SHP77 (cell line): Measurements from ENCODE around the gene EGFL7.

Experiments
- DNase-seq, 2 experiments: peaks; one replicate each; lab custom pipeline; 2025; lab: John Stamatoyannopoulos, UW

EGFL7 gene

DNA sequence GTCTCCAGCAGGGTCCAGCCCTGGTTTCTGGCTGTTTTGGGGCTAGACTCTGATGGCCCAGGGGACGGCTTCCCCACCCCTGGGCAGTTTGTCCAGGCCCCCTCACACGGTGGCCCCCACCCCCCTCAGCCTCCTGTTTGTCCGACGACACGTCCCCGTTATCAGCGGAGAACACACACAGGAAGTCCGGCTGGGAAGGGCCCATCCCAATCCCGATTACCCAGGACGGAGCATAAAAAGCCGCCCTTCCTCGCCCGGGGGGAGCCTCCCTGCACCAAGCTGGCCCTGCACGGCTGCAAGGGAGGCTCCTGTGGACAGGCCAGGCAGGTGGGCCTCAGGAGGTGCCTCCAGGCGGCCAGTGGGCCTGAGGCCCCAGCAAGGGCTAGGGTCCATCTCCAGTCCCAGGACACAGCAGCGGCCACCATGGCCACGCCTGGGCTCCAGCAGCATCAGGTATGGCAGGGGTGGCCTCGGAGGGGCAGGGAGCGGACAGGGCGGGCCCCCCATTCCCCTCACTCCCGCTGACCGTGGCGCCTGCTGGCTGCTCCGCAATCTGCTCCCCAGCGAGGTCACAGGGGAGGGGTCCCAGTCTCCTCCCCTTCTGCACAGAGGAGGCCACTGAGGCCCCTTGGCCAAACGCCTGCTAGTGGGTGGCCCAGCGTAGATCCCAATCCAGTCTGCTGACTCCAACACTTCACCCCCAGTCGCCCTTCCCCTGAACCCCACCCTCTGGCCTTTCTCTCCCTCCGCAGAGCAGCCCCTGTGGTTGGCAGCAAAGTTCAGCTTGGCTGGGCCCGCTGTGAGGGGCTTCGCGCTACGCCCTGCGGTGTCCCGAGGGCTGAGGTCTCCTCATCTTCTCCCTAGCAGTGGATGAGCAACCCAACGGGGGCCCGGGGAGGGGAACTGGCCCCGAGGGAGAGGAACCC is at the start of gene EGFL7:
TSS of gene EGFL7 (plus strand) at position 261 of the 926 bp plus-strand sequence. CDS start 5,367 bp downstream, outside the sequence.
- DNase-seq = no peak

DNA sequence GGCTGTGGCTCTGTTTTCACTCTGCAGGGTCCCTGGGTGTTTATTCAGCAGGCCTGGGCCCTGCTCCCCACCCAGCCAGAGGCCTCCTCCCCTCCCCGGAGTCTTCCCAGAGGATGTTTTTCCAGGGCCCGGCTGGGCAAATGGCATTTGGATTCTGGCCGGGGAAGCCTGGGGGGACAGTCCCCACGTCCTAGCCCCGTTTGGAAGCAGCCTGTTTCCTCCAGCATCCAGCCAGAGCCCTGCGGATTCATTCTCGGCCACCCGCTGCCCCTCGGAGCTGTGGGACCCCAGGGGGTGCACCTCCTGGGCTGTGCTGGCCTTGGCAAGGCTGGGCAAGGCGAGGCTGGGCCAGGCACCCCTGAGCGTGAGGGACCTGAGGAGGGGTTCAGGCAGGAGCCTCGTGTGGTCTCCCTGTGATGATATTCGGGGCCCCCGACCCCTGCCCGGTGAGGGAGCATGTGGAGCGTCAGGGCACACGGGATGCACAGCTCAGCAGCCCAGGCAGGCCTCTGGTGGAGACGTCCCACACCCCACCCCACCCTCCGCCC is 48.8 kb upstream of the EGFL7 start:
- DNase-seq = no peak

DNA sequence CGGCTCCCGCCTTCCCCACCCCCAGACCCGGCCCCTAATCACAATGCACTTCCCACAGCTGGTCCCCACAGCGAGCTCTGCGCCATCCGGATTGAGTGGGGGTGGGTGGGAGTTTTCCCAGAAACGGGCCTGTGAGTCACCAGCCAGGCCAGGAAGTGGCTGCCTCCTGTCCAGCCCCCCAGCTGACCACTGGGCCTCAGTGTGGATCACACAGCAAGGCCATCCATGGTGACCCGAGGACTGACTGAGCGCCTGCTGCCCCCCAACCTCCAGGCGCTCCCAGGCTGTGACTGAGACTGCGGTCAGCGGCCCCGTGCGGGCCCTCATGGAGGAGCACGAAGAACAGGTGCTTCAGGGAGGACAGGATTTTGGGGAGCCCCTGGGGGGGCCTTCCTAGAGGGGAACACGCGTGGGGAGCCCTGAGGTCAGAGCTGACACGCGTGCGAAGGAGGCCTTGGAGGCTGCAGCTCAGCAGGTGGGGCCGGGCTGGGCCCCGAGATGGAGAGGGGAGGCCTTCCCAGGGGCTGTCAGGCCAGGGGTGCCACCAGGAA is 48.3 kb upstream of the EGFL7 start:
- no peak for DNase-seq

DNA sequence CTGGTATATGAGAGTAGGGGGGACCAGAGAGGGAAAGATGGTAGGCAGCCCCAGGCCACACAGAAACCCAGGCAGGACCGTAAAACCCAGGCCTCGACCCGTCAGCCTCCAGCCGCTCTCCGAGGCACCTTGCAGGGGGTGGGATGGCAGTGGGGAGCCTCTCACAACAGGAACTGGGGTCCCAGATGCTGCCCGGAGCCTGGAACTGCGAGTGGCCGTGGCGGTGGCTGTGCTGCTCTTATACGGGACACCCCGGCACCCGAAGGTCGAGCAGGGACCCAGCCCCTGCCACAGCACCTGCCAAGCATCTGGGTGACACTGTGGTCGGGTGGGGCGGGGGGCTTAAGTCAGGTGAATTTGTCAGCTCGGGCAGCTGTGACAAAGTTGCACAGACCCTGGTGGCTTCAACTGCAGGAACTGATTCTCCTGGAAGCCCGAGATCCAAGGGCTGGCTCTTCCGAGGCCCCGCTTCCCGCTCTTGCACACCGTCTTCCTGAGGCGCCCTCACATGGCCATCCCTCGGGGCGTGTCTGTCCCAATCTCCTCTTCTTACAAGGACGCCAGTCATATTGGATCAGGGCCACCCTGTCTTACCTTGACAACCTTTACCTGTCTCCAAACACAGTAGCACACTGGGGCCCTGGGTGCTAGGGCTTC is 47.6 kb upstream of the EGFL7 start:
- DNase-seq = no peak

DNA sequence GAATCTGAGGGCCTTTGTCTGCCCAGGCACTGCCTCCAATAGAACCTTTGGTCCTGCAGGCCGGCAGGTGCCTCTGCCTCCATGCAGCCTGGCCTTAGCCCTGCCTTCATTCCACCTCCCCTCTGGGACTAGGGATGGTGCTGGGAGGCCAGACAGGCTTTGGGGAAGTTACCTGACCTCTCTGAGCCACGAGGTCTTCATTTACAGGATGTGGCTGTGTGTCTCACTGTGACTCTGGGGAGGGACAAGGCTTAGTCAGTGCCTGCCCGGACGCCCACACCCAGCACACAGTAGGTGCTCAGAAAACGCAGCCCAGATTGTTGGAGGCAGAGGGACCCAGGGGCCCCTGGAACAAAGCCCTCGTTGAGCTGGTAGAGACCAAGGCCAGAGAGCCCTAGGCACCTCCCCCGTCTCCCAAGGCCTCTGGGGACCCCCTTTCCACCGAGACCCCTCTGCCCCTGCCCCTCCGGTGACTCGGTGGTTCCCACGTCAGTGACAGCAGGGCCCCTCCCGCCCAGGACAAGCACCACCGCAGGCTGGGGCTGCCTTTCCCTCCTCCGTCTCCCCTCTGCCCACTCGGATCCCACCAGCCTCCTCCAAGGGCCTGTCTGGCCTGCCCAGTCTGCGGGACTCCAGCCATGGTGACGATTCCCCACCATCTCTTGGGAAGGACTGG is 46.9 kb upstream of the EGFL7 start:
- DNase-seq = no peak

DNA sequence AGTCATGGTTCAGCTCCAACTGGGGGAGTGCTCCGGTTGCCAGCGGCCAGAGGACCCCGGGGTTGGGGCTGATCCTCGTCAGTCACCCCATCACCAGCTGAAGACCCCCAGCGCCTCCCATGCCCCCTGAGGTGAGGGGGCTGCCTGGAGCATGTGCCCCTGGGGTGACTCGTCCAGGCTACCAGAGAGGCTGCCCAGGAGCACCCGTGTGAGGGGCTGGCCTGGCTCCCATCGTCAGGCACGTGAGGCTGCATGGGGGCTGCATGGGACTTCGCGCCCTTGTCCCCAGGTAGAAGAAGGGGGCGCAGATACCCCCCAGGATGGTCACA is 46.4 kb upstream of the EGFL7 start:
- DNase-seq = no peak

DNA sequence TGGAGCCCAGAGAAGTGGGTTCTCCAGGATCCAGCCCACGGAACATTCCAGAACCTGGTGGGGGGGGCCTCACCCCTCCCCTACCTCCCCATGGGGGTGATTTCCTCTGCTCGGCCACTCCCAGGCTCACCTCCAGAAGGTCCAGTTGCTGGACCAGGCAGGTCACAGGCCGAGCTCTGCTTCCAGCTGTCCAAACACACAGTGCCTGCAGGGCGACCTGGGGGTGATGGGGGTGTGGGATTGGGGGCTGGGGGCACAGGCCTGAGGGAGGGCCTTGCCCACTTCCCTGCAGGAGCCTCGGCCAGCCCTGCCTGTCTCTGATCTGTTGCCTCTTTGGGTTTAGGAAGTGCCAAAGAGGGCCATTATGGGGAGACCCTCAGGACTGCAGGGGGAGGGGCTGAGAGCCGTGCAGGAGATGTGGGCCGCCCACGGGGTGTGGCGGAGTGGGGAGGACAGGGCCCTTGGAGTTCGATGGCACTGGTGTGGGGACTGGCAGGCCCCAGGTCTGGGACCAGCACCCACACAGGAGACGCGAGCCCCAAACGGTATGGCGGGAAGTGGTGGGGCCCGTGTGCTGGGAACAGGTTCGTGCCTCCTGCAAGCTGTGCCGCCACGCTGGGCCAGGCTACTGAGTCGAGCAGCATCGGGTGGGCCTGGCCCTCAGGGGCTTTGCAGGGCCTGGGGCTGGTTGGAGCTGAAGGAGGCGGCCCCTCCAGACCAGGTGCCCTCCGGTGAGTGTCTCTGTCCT is 45.6 kb upstream of the EGFL7 start:
- DNase-seq = no peak

DNA sequence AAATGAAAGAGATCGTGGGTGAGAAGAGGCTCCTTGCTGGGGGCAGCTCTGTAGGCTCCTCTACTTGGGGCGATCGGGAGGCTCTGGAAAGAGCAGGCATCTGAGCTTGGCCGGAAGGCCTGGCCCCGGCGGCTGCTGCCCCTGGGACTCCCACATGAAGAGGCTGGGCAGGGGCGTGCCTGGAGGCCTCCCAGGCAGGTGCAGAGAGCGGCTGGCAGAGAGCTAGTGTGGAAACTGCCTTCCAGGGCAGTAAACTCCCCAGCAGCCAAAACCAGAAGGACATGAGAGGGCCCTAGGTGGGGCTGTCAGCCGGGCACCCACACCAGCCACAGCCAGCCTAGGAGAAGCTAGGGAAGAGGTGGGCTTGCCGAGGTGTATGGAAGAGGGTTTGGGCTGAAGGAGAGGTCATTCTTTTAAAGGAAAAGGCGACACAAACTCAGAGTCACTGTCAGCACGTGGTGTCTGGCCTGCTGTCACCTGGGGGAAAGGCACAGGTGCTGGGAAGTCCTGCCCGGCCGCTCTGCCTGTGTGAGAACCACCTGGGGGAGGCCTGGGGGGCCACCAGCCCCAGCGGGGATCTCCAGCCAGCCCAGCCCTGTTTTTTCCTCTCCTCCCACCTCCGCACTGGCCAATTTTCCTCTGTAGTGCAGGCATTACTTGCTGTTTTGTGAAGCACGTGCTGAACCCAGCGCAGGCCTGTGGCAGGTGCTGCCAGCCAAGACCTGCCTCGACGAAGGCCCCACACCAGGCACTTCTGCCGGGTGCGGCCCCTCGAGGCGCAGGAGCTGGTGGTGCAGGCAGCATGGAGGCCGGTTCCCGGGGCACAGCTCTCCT is 44.8 kb upstream of the EGFL7 start:
- DNase-seq = peak; percentile 59 to 60

DNA sequence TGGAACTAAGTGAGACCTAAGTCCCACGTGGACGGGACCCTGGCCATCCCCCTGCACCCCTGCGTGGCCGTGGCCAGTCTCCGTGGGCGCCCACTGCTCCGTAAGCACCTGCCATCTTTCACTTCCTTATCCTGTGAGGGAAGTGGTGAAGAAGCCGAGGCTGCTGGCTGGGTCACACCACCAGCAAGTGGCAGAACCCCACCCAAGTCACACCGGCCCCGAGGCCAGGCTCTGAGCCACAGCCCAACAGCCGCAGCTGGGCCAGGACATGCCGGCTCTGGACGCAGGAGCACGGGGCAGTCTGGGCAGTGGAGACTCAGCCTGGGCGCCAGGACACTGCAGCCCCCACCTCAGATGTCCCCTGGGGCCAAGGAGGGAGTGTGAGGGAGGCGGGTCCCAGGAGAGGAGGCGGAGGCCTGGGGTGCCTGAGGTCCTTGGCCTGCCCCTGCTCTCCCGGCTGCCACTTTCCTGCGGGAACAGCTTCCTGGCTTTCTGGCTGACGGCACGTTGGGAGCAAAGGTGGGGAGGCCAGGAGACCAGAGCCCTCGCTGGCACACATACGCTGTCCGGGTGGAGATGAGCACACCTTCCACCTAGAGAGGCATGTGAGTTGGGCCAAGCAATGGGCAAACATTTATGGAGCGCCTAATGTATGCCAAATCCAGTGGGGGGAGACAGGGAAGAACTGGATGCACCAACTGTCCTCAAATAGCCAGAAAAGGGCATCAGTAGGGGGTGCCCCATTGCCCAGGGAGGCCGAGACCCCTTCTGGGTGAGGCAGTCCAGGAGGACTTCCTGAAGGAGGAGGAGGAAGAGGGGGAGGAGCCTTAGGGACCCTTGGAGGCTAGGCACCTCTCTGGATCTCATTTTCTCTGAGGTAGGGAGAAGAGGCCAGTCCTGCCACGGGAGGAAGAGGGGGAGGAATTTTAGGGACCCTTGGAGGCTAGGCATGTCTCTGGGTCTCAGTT is 43.9 kb upstream of the EGFL7 start:
- DNase-seq = no peak

DNA sequence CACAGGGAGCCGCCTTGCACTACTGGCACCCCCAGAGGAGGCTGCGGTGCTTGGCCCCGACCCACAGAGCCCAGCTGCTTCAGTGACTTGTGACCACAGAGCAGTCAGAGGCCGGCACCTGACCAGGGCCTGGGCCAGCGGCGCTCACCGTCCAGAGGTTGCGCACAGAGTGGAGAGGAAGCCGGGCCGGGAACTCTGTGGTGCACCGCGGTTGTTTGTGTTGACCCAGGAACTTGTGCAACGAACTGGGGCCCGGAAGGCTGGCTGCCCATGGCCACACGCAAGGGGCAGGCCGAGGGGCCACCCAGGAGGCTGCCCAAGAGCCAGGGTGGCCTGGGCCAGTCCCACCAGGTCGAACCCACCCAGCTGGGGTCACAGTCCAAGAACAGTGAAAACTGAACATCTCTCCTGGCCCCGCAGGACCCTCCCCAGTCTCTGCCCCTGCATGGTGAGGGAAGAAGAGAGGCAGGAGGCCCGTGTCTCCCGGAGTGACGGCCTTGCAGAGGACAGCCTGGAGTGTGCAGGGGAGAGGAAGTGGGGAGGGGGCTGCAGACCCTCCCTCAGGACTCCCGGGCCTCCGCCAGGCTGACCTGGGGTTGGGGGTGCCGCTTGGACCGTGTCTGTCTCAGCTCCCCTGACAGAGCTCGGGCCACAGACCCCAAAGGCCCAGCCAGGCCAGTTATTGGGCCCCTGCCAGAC is 42.8 kb upstream of the EGFL7 start:
- no peak for DNase-seq

DNA sequence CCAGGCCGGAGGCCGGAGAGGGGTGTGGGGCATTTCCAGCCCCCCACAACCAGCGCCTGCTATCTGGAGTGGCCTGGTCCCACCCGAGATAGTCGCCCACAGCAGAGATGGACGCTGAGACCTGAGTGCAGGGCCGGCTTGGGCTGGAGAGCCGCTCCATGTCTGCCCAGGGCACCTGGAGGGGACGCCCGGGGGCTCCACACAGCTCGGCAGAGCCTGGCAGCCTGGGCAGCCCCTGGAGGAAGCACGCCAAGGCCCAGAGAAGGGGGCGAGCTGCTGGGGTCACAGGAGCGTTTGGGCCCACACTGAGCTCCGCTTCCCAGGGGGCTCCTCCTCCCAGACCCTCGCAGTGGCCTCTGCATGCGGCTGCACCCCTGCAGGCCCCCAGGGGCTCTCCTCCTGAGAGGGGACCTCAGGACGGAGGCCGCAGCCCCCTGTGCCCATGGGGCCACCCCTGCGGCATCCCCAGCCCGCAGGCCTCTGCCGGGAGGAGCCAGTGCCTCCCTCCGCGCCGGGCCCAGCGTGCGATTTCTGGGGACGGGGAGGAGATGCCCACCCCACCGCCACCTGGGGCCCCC is 42.2 kb upstream of the EGFL7 start:
- DNase-seq = no peak

DNA sequence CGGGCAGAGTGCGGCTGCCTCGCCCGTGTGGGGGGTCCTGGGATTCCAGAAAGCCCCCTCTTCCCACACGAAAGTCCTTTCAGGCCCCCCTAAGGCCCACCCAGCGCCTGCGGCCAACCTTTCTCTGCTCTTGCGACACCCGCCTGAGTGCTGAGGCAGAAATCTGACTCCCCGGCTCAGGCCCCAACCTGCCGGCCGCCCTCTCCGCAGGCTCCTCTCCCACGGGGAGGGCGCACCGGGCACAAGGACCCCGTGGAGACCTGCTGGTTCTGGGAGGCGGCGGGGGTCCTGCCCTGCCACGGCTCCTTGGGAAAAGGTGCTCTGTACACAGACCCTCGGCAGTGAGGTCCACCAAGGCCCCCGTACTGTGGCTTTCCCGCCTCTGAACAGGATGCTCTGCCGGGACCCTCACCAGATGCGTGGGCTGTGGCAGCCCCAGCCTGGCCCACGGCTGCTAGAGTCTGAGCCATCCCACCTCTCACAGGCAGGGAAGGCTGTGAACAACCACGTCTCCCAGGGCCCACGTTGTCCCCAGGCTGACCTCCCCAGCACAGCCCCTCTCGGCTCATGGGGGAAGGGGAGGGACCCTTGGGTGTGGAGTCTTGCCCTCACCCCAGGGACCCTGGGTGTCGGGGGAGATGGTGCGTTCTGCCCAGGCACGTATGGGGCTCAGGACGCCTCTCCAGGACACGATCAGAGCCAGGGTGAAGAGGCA is 41.5 kb upstream of the EGFL7 start:
- no peak for DNase-seq

DNA sequence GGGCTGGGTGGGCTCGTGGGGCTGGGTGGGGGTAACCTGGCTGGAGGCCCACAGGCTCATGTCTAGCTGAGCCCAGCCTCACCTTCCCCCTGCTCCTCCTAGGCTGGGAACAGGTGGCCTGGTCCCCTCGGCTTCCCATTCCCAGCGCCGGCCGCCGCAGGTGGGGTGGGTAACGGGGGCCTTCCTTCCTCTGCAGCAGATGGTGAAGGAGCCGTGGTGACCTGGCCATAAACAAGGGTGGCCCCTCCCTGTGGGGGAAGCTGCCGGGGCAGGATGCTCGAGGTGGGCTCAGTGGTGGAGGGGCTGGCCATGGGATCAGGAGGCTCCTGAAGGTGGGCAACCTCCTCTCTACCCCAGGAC is 41.0 kb upstream of the EGFL7 start:
- DNase-seq = no peak

DNA sequence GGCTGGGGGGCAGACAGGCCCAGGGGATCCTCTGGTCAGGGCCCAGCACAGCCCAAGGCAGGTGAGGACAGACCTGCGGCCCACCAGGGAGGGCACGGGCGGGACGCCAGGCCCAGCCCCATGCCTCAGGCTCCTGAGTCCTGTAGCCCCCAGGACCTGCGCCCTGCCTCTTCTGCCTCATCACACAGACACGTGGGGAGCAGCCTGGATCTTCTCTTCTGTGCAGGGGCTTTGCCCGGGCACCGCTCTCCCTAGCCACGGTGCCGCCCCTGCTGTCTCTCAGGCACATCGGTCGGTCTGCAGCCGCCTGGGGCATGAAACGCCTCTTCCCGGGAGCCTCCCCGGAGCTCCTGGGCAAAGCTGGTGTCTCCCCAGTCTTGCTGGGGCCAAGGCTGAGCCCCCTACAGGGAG is 40.2 kb upstream of the EGFL7 start:
- no peak for DNase-seq

DNA sequence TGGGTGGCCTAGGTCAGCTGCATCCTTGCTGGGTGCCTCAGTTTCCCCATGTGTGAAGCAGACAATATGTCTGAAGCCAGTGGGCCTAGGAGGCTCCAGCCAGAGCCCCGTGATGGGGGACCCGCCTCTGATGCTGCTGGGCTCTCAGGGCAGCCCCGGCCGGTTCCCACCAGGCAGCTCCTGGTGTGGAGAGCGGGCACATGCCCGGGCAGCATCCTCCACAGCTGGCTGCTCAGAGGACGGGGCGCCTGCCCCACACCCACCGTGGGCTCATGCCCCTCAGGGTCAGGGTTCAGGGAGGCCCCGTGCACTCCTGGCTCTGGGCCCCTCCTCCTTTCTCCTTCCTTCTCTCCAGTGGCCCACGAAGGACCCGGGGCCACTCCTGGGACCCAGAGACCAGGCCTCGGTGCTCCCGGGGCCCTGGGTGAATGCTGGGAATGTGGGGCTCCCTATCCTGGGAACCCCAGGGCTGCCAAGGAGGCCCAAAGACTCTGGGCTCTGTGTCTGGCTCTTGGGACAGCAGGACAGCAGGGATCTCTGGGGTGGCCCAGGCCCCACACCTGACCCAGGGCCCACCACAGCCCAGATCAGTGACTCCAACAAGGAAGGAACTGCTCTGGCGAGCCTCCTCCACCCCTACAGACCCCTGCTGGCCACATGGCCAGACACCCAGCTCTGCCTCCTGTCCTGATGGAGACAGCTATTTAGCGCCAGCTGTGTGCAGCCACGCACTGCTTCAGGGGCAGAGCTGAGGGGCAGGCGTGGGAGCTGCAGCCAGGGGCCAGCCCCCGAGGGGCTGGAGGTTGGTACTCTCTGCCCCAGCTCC is 39.5 kb upstream of the EGFL7 start:
- no peak for DNase-seq

DNA sequence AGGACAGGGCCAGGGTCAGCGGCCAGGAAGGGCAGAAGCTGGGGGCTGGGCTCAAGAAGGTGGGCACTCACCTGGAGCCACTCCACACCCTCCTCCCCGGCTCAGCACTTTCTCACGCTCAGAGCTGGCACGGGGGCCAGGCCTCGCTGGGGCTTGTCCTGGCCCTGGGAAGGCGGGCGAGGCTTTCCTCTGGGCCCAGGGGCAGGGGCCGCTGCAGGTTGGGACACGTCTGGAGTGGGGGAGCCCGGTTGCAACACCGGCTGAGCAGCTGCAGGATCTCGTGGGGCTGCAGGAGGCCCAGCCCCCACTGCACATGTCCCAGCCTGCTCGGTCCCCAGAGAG is 38.9 kb upstream of the EGFL7 start:
- no peak for DNase-seq
